Measurements from ENCODE around the gene FAM53B. TPM values are rescaled to one million over a fixed set of nuclear protein-coding genes. Genes with fewer than 3 reads are reported as not detected.

FAM53B gene
- total RNA-seq, 1 experiment from 2014 or later, result 9.8 TPM

DNA sequence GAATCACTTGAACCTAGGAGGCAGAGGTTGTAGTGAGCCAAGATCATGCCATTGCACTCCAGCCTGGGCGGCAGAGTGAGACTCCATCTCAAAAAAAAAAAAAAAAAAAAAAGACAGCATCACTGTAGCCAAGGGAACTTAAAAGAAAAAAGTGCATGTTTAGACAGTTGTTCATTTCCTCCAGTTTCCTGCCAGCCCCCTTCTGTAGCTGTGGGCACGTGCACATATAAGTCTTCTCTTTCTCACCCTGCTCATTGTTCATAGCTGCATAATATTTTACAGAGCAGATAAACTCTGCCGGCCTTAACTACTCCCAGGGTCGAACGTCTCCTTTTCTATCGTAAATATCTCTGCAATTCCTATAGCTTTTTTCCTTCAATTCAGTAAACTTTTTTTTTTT is 149.9 kb downstream of the FAM53B start:
- BruUV-seq (replicated peaks), result no TSS peak
- H3K79me2 ChIP-seq (ENCODE audit: low read depth), result no peaks in the 10 kb centered on the region
- H3K4me3 ChIP-seq, result no peak overlapping the region
- no peak overlapping the region for H3K27ac ChIP-seq
- intact Hi-C loops (cut with micrococcal nuclease; ENCODE audit: unreplicated experiment), result no loop called here
- H3K27me3 ChIP-seq (ENCODE audit: insufficient read depth, low read depth), result no peaks in the 10 kb centered on the region
- no peaks in the 10 kb centered on the region for H3K9me2 ChIP-seq (ENCODE audit: insufficient read depth)
- ChIA-PET POLR2A (ENCODE audit: unreplicated experiment) (no interaction called here), CTCF (no interaction called here)
- no peak overlapping the region for H2AFZ ChIP-seq
- H3K9me3 ChIP-seq (ENCODE audit: insufficient read depth, low read depth), result no peaks in the 10 kb centered on the region
- H3F3A ChIP-seq (ENCODE audit: insufficient read depth, low read depth), result no peaks in the 10 kb centered on the region
- H3K4me1 ChIP-seq (replicated peaks; ENCODE audit: insufficient read depth), result no peaks in the 10 kb centered on the region
- no peak for DNase-seq
- no peak for TF ChIP-seq EZH2 (IDR thresholded peaks at IDR 0.05; ENCODE audit: low read depth)
- TF ChIP-seq, protein P1, sequence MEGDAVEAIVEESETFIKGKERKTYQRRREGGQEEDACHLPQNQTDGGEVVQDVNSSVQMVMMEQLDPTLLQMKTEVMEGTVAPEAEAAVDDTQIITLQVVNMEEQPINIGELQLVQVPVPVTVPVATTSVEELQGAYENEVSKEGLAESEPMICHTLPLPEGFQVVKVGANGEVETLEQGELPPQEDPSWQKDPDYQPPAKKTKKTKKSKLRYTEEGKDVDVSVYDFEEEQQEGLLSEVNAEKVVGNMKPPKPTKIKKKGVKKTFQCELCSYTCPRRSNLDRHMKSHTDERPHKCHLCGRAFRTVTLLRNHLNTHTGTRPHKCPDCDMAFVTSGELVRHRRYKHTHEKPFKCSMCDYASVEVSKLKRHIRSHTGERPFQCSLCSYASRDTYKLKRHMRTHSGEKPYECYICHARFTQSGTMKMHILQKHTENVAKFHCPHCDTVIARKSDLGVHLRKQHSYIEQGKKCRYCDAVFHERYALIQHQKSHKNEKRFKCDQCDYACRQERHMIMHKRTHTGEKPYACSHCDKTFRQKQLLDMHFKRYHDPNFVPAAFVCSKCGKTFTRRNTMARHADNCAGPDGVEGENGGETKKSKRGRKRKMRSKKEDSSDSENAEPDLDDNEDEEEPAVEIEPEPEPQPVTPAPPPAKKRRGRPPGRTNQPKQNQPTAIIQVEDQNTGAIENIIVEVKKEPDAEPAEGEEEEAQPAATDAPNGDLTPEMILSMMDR (conservative IDR thresholded peaks at IDR 0.05), result no peak
- no peaks in the 10 kb centered on the region; the same call in 1 of the 2 replicates for H4K20me1 ChIP-seq (ENCODE audit: insufficient read depth)
- no peak overlapping the region for H3K4me2 ChIP-seq
- H3K36me3 ChIP-seq (ENCODE audit: low read depth), result no peaks in the 10 kb centered on the region

DNA sequence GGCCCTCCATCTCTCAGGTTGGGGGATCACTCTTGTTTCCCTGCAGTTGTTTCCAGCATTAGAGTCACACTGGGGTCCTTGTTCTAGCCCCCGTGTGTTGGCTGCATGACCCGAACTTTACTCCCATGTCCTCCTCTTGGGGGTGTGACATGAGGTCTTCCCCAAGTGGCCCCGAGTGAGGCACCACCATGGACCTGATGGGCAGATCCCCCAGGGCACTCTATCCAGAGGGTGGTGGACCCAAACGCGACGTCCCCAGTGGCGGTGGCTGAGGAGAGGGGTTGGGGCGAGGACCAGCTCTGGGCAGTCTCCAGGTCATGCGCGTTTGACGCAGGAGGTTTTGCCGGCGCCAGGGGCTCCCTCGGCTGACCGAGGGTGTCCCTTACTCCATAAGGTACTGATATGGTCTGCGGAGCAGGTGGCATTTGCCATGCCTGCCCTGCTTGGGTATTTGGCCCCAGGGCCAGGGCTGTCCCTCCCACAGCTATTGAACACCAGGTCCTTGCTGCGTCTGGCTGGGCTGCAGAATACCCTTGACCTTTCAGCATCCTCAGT is 150.7 kb downstream of the FAM53B start:
- Histone ChIP-seq H3K4me2 (no peak overlapping the region), H3K4me1 (replicated peaks; ENCODE audit: insufficient read depth) (no peaks in the 10 kb centered on the region), H3K9me3 (ENCODE audit: insufficient read depth, low read depth) (no peaks in the 10 kb centered on the region), H3K4me3 (no peak overlapping the region), H3F3A (ENCODE audit: insufficient read depth, low read depth) (no peaks in the 10 kb centered on the region), H3K79me2 (ENCODE audit: low read depth) (no peaks in the 10 kb centered on the region), H2AFZ (no peak overlapping the region), H3K36me3 (ENCODE audit: low read depth) (no peaks in the 10 kb centered on the region), H3K27ac (no peak overlapping the region), H4K20me1 (ENCODE audit: insufficient read depth) (no peaks in the 10 kb centered on the region; the same call in 1 of the 2 replicates), H3K9me2 (ENCODE audit: insufficient read depth) (no peaks in the 10 kb centered on the region), H3K27me3 (ENCODE audit: insufficient read depth, low read depth) (no peaks in the 10 kb centered on the region)
- no TSS peak for BruUV-seq (replicated peaks)
- ChIA-PET POLR2A (ENCODE audit: unreplicated experiment) (no interaction called here), CTCF (no interaction called here)
- intact Hi-C loops (cut with micrococcal nuclease; ENCODE audit: unreplicated experiment), result no loop called here
- no peak for DNase-seq
- TF ChIP-seq, protein P1 (conservative IDR thresholded peaks at IDR 0.05), result no peak
- no peak for TF ChIP-seq EZH2 (IDR thresholded peaks at IDR 0.05; ENCODE audit: low read depth)

DNA sequence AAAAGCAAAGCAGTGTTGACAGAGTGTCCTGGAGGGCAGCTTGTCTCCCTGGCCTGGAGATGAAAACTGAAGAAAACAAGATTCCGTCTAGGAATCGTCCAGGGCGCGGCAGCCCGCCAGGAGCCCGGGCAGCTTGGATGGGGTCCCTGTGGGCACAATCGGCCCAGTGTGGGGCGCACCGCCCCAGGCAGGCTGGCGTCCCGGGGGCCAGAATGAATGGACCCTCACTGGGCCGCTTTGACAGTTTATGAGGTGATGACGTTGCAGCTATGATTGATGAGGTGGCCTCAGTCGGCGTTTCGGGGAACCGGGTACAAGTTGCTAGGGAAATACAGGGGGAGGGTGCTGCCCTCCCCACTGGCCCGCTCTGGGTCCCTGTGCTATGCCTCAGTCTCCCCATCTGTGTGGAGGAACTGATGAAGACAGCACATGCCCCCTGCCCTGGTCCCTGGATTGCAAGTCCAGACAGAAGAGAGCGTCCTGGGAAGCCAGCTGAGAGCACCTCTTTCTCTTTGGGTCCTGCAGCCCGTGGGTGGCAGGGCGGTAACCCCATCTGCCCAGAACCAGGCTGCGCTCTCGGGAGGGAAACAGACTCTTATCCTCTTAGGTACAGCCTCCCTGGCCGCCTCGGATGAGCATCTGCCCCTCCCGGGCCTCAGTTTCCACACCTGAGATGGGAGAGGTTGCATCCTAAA is 151.3 kb downstream of the FAM53B start:
- no peaks in the 10 kb centered on the region for H3K36me3 ChIP-seq (ENCODE audit: low read depth)
- H3K27ac ChIP-seq, result no peak overlapping the region
- DNase-seq, result no peak
- intact Hi-C loops (cut with micrococcal nuclease; ENCODE audit: unreplicated experiment), result no loop called here
- H3K27me3 ChIP-seq (ENCODE audit: insufficient read depth, low read depth), result no peaks in the 10 kb centered on the region
- no peaks in the 10 kb centered on the region for H3K79me2 ChIP-seq (ENCODE audit: low read depth)
- no peak overlapping the region for H3K4me2 ChIP-seq
- no peak overlapping the region for H3K4me3 ChIP-seq
- no peaks in the 10 kb centered on the region for H3K9me2 ChIP-seq (ENCODE audit: insufficient read depth)
- BruUV-seq (replicated peaks), result no TSS peak
- ChIA-PET CTCF (no interaction called here), POLR2A (ENCODE audit: unreplicated experiment) (interaction anchor here (0.6 kb wide), 1 partner anchor 27 kb away, joined by 6 read pairs; no protein-coding TSS in a partner anchor)
- H3K4me1 ChIP-seq (replicated peaks; ENCODE audit: insufficient read depth), result no peaks in the 10 kb centered on the region
- H2AFZ ChIP-seq, result no peak overlapping the region
- H3F3A ChIP-seq (ENCODE audit: insufficient read depth, low read depth), result no peaks in the 10 kb centered on the region
- no peaks in the 10 kb centered on the region for H3K9me3 ChIP-seq (ENCODE audit: insufficient read depth, low read depth)
- no peaks in the 10 kb centered on the region; the same call in 1 of the 2 replicates for H4K20me1 ChIP-seq (ENCODE audit: insufficient read depth)
- no peak for TF ChIP-seq EZH2 (IDR thresholded peaks at IDR 0.05; ENCODE audit: low read depth)
- TF ChIP-seq, protein P1 (conservative IDR thresholded peaks at IDR 0.05), result no peak
